OCI-M1 (cell line): ENCODE results near the gene NUTM1.

Experiments used
- DNase-seq: peaks from one replicate; lab custom pipeline; 2025; lab: John Stamatoyannopoulos, UW

NUTM1 gene, protein sequence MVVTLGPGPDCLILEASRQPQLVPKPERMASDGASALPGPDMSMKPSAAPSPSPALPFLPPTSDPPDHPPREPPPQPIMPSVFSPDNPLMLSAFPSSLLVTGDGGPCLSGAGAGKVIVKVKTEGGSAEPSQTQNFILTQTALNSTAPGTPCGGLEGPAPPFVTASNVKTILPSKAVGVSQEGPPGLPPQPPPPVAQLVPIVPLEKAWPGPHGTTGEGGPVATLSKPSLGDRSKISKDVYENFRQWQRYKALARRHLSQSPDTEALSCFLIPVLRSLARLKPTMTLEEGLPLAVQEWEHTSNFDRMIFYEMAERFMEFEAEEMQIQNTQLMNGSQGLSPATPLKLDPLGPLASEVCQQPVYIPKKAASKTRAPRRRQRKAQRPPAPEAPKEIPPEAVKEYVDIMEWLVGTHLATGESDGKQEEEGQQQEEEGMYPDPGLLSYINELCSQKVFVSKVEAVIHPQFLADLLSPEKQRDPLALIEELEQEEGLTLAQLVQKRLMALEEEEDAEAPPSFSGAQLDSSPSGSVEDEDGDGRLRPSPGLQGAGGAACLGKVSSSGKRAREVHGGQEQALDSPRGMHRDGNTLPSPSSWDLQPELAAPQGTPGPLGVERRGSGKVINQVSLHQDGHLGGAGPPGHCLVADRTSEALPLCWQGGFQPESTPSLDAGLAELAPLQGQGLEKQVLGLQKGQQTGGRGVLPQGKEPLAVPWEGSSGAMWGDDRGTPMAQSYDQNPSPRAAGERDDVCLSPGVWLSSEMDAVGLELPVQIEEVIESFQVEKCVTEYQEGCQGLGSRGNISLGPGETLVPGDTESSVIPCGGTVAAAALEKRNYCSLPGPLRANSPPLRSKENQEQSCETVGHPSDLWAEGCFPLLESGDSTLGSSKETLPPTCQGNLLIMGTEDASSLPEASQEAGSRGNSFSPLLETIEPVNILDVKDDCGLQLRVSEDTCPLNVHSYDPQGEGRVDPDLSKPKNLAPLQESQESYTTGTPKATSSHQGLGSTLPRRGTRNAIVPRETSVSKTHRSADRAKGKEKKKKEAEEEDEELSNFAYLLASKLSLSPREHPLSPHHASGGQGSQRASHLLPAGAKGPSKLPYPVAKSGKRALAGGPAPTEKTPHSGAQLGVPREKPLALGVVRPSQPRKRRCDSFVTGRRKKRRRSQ

DNA sequence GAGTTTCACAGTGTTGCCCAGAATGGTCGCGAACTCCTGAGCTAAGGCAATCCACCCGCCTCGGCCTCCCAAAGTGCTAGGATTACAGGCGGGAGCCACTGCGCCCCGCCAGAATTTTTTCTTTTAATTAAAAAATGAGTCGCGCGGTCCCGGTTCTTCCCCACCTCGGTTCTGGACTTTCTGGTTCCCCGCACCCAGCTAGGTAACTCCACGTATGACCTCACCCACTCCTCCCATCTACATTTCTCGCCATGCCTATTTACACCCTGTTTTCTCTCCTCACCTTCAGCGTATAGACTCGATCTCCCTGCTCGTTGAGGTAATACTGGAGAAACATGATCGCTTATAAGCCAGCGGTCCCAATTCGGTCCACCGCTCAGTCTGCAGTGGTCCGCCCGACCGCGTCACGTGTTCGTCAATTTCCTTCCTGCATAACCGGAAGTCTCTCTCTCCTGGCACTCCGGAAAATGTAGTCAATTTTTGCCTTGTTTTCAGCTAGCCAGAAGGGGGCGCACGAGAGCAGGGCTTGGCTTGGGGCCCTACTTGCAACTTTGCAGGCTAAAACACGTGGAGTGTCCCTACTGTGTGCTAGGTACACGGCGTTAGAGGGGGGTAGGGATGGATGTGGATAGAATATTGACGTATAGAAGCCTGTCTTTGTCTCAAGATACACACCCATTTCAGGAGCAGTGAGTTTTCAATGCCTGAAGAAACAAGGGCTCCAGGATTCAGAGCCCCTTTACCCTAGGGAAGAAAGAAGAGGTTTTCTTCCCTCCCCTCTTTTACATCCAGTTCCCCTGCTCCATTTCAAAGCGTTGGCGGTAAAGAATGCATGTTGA, at the start of gene NUTM1, which contains the start of gene NOP10:
Gene NUTM1 (plus strand): TSS at position 579 of the 839 bp plus-strand sequence. CDS start 382 bp downstream, outside the sequence.
Gene NOP10 (minus strand): TSS at position 400 of the 839 bp plus-strand sequence. CDS start 63 bp downstream, at position 337.
- DNase-seq: peak; percentile 94

DNA sequence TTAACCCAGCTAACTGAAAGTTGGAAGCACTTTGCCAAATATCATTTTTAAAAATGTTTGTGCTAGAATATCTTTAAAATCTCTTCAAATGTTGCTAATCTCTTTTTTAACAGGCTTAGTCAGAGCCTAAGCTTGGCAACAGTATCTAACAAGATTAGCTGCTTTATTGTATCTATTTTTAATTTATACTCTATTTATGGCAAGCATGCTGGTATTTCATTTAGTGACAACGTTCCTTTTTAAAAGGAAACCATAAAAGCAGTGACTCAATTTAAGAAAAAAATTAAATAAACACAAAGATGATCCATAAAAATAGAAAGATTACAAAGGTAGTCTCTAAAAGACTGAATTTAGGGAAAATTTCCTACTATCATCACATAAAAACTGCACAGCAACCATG, 46.1 kb upstream of the NUTM1 start:
- no peak for DNase-seq

DNA sequence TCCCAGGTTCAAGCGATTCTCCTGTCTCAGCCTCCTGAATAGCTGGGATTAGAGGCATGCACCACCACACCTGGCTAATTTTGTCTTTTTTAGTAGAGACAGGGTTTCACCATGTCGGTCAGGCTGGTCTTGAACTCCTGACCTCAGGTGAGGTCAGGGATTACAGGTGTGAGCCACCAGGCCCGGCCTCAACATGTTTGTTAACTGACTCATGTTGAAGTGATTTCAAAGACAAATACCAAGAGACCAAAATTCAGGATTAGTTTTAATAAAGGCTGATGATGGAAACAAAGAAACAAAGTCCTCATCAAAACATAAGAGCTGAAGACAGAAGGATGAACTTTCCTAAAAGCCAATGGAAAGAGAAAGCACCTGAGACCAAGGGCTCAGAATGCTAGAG, 42.1 kb upstream of the NUTM1 start:
- DNase-seq: no peak

DNA sequence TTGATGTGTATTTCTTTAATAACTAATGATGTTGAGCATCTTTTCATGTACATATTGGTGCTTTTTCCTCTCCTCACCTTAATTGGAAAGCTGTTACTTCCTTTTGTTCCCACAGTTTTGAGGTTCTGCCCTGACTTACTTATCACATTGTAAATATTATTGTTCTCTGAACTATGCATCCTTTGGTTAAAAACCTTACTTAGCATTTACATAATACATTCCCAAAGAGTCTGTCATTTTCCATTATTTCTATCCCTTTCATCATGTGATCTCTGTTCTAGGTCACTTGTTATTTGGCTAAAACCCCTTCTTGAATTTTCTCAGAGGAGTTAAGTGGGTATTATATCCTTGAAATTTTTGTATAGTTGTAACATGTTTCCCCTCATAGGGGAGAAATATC, 38.5 kb upstream of the NUTM1 start:
- DNase-seq: no peak

DNA sequence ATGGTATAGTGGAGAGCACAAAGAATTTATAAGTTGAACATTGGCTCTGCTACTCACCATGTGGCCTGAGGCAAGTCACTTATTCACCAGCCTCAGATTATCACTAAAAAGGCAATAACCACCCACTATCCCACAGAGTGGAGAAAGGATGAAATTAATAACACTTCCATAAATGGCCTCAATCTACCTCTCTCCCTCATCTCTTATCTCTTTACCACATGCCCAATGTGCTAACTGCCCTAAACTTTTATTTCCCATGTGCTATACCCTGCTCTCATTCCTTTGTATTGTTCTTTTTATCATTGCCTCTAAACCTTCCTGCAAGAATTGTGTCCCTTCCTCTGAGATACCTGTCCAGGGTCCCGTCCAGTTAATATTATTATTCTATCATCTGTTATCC, 31.6 kb upstream of the NUTM1 start:
- DNase-seq: peak; percentile 55

DNA sequence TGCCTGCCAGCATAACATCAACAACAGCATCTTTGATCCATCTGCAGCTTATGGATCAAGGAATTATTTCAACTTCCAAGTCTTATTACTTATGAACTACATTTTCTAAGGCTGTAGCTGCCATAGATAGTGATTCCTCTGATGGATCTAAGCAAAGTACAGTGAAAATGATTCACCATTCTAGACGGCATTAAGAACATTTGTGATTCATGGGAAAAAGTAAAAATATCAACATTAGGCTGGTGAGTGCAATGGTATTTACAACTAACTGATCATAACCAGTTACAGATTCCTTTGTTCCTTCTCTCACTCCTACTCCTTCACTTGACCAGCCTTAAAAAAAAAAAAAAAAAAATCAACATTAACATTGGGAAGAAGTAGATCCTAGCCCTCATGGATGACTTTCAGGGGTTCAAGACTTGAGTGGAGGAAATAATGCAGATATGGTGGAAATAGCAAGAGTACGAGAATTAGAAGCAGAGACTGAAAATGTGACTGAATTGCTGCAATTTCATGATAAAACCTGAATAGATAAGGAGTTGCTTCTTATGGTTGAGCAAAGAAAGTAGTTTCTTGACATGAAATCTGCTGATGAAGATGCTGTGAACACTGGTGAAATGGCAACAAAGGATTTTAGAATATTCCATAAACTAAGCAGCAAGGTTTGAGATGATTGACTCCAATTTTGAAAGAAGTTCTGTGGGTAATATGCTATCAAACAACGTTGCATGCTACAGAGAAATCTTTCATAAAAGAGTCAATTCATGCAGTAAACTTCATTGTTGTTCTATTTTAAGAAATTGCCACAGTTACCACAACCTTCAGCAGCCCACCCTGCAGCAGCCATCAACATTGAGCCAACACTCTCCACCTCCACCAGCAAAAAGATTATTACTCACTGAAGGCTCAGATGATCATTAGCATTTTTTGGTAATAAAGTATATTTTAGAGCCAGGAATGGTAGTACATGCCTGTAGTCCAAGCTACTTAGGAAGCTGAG, 28.3 kb upstream of the NUTM1 start:
- peak; percentile 36 for DNase-seq

DNA sequence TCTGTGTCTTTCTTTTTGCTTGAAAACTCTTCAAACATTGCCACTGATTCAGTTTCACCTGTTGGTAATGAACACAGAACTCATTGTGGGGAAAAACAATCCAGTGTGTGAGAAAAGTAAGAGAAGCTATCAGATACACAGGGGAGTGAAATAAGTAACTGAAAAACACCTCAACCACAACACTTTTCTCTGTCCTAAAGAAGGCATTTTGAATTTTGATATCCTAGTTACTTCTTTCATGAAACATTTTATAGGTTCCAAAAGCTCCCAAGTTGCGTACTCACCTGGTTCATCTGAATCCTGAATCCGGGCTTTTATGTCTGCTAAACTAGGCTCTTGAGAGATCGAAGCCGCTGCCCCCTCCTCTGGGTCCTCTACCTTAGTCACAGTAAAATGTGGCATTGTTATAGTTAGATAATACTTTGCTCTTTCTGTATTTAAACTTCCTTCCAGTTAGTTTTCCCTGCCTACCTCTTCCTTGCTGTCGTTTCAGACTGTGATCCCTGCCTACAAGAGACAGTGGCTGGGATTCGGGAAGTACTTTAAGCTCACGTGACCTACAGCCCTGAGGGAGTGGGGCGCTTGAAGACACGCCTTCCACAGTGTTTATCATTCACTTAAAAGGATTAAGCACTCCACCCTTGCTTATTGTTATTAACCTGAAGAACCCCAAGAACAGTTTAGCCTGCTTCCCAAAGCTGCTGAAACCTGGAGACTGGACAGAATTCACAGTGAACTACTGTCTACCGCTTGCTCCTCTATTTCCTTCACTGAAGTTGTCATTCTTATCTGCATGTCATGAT, 24.6 kb upstream of the NUTM1 start:
- peak; percentile 83 for DNase-seq

DNA sequence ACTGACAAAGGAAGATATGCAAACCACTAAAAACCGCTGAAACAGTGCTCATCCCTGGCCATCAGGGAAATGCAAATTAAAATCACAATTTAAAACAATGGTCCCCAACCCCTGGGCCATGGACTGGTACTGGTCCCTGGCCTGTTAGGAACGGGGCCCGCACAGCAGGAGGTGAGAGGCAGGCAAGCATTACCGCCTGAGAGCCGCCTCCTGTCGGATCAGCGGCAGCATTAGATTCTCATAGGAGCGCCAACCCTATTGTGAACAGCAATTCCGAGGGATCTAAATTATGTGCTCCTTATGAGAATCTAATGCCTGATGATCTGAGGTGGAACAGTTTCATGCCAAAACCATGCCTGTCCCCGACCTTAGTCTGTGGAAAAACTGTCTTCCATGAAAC, 19.9 kb upstream of the NUTM1 start:
- DNase-seq: no peak

DNA sequence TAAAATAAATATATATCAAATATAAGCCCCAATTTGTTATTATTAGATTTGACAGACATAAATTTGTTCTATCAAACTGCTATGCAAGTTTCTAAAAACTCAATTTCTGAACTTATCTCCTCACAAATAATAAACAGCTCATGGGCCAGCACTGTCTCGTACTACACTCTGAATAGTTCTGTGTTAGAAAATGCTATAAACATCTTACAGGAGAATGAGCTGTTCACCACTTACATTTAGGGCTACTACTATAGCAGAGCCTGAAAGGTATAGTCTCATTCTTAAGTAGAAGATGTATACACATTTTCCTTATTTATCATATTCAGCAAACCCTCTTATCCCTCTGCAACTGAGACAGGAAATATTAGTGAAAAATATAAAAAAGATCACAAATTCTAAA, 18.2 kb upstream of the NUTM1 start:
- DNase-seq: no peak

DNA sequence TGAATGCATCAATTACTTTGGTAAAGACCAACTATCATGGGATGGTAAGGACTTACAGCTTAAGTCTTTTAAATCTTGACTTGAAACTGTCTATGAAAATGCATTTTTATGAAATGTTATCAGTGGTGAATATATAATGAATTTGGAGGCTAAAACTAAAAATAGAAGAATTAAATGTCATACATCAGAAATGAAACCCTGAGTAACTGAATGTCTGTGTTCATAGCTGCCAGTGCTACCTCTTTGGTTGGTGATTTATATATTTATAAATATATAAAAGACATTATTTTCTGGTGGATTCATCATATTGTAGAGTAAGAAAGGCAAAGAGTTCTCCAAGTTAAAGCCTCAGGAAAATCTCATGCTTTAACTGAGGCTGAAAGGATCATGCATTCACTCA, 17.7 kb upstream of the NUTM1 start:
- no peak for DNase-seq

DNA sequence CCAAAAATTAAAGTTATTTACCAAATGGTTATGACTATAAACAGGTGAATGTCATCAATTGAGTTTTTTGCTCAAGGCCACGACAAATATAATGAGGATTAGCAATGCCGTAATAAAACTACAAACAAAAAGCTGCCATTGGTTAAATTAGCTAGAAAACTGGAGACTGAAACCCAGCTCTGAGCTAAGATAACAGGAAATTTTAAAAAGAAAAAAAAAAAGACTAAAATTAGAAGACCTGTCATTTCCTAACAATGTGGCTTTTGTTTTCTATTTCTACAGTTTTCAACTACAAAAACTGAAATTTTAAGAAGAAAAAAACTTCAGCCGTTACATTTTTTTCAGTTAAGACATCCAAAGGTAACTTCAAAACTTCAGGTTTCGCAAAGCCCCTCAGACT, 15.2 kb upstream of the NUTM1 start:
- DNase-seq: no peak

DNA sequence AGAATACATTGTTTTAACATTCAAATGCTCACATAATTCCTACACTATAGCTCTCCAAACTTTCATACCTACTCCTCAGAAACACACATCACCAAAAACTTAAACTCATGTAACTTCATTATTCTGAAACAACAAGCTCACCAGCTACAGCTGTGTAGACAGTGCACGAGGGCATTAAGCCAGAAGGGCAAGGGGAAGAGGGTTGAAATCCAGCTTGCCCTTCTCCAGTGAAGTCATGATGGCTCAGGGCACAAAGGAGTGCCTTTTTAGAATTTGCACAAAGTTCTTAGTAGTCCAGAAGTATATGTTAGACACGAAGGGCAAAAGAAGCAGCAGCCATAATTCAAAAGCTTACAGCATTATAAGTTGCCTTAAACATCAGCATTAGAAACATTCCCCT, 14.1 kb upstream of the NUTM1 start:
- no peak for DNase-seq

DNA sequence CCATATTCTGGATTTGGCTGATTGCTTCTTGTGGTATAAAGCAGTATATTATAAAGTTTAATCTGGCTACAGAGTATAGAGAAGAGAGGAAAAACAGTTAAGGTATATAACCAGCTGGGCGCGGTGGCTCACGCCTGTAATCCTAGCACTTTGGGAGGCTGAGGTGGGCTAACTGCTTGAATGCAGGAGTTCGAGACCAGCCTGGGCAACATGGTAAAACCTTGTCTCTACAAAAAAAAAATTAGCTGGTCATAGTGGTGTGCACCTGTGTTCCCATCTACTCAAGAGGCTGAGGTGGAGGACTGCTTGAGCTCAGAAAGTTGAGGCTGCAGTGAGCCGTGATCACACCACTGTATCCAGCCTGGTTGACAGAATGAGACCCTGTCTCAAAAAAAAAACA, 12.8 kb upstream of the NUTM1 start:
- DNase-seq: no peak

DNA sequence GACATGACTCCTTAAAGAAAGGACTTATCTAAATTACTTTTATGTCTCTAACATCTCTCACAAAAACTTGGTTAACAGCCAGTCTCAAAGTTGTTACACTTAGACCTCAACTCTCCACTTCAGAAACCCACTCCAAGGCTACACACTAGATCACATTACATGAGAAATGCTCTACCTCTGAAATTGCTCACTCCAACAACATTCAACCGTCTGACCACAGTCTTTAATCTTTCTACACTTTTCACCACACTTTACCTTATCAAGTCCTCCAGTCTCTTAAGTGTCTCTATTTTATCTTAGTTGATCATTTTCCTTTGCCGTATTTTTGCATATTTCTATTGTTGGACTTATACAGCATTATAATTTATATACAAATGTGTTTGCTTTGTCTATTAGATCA, 11.3 kb upstream of the NUTM1 start:
- DNase-seq: peak; percentile 92

DNA sequence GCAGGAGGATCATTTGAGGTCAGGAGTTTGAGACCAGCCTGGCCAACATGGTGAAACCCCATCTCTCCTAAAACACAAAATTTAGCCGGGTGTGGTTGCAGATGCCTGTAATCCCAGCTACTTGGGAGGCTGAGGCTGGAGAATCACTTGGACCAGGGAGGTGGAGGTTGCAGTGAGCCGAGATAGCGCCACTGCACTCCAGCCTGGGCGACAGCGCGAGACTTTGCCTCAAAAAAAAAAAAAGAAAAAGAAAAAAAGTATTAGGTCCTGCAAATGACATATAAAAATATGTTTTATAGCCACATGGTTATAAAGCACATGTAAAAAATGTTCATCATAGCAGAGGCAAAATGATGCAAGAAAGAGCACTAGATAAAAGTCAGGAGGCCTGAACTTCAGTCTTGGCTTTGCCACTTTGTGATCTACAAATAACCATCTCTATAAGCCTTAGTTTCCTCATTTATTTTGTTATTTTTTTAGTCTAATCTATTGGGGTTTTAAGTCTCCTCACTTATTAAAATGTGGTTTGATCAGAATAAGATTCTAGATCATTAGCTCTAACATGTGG, 10.5 kb upstream of the NUTM1 start:
- peak; percentile 59 for DNase-seq

DNA sequence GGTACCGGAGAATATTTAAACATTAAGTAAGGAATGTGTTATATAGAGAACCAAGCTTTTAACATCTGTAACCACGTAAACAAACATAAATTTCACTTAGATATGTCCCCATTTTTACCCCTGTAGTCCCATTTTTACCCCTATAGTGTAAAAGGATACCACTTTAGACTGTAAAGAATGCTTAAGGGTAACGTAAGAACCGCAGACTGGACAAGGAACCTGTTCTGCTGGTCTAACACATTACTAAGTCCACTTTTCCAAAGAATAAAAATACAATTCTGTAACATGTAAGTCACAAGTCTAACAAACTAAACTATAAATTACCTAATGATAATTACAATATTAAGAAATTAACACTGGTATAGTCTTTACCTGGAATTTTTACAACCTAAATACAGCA, 8.4 kb upstream of the NUTM1 start:
- peak; percentile 48 for DNase-seq

DNA sequence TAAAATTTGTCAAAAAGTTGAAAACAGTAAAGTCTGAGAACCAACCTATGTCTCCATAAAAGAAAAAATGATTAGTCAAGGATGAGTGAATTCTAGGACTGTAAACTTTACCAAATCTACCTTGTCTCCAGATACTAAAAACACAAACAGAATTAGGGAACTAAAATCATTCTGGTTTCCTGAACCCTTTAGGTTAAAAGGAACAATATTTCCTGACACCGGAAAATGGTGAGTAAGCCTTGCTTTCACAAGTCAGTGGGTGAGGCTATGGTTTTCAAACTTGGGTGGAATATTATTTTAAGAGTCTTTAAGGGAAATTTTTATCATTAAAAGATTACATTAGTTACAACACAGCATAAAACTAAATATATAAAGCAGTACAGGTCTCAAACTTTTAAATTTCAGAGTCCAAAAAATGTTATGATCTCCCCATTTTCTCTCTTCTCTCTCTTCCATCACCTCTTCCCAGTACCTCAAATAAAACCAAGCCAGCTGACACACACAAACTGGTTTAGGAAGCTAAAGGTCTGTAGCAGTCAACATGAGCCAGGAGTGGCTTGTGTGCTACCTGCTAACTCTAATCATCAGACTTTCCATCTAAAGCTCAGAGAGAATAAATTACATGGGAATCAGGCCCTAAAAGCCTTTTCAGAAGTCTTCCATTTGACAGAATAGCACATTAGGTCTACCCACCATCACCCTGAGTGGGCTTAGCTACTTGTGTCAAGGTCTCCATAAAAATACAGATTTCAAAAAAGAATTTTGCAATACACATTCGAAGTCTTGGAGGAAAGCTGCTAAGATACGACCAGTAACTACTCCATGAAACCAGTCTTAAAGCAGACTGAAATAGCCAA, 7.7 kb upstream of the NUTM1 start:
- DNase-seq: peak; percentile 72
